Activated T-helper 1 cell treated with anti-CD3 and anti-CD28 coated beads, Interleukin-2, amount 50 U/mL, for 16 hours (primary cell): Measurements from ENCODE around the gene PCP4L1.
"Not testable (repeated sequence)": the region's sequence is repeated elsewhere in the genome, so short reads cannot be mapped to it uniquely, and the experiment has no call there.

Experiments used
- DNase-seq, 2 donors: peaks; one replicate each; pipeline ENCODE4 v3.0.0-alpha.2; 2020; ENCODE audit warnings: low read depth in 1 of 2, low spot score in 1 of 2

The PCP4L1 gene

DNA sequence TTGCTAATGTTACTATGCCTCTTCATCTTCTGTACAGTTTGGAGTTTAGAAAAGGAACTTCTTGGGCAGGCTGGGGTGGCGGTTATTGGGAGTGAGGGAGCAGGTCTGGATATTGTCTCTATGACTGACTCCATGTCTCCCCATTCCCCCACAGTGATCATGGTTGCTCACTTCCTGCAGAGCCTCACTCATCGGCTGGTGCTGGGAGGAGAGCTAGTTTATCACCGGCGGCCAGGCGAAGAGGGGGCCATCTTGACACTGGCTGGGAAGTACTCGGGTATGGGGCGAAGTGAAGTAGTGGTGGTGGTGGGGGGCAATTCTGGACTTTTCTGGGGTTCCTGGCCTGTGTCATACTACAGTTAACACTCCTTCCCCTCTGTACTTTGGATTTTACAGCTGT is 30.5 kb upstream of the PCP4L1 start:
- no peak for DNase-seq

DNA sequence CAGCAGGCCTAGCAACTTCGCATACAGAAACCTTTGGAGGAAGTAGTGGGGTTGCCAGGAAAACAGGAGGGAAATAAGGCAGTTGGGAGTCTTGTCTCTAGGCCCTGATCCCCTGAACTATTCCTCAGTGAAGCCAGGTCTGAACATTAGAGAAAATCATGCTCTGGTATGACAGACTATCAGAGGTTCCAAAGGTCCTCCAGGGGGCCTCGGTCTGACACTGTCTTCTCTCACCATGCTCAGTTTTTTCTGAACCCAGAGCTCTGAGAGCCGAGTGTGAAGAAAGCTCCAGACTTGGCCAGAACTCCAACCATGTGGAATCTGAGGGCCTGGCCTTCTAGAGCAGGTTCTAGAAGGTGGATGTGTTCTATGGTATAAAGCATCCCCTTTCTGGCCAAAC is 28.6 kb upstream of the PCP4L1 start:
- no peak for DNase-seq

DNA sequence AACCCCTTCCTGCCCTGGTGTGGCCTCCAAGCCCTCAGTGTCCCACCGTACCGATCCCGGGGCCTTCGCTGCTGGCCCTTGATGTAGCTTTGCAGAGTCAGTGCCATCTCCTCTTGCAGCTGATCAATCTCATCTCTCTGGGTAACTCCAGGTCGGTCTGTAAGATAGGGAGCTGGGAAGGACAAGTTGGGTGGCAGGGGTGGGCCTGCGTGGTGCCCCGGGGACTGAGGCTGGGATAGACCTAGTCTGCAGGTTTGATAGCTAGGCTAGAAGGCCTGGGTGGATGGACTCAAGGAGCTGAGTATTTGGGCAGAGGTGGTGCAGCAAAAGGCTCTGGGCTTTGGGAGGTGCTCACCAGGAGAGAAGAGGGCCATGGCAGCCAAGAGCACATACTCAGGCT is 27.8 kb upstream of the PCP4L1 start:
- no peak for DNase-seq

DNA sequence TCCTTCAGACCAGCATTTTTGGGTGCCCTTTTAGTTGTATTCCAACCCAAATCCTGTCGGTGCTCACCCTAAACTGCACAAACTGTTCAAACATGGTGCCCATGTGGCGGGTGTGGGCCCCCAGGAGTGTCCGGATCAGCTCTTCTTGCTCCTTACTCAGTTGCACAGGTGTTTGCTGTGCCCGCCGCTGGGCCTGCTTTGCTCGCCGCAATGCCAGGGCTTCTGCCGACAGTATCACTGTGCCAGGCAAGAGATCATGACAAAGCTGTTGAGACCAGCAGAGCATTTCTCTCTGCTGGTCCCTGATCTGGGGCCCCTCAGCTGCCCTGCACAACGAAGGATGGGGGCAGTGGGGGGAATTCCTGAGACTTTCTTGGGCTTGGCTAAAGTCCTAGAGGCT is 25.4 kb upstream of the PCP4L1 start:
- no peak for DNase-seq

DNA sequence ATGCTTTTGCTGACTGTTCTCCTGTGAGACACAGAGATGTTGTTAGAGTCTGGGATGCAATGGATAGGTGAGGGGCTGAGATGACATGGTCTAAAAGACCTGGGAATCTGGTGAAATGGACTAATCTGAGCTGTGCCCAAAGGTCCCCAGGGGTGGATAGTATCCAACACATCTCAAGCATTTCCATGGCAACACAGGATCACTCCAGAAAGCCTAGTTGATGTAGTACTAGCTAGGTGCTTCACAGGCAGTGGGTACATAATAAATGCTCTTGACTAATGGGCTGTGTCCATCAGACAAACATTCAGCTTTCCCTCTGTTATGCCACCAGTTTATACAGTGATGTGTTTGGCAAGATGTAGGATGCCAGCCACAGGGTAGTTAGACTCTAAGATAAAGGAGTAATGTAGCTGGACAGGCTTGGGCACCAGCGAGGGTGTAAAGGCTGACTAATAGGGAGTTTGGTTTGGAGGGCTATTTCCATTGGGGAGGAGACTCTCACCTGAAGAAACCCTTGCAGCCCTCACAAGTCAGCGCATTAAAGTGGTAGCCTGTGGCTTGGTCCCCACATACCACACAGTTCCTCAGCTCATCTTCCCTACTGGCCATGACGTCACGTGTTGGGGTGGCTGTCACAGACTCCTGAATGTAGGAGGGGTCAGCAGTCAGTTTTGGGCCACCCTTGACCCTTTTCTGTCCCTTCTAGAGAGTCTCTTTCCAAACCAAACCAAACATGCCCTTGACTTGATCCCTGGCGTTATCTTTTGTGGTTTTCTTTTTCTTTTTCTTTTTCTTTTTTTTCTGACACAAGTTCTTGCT is 22.4 kb upstream of the PCP4L1 start:
- no peak for DNase-seq

DNA sequence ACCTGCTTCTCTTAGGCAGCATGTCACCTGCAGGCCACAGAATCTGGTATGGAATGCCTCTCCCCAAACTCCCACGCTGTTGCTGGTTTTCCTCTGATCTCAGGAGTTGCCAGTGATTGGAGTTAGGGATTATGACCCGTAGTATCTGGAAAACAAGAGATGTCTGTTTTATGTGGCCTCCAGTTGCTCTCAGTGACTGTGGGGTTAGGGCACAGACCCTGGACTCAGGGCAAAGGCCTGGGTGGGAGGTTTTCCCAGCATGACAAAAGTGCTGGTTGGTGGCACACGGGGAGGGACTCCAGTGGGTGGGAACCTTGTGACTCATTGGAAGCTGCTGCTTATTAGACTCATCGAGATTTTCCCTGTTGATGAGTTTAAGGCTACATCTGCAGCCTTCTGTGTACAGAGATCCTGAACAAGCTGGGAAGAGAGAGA is 20.5 kb upstream of the PCP4L1 start, which contains the start of gene NR1I3:
NR1I3 (minus strand) TSS at position 165 of the 435 bp plus-strand sequence. CDS start 1,638 bp downstream, outside the sequence.
- no peak for DNase-seq

DNA sequence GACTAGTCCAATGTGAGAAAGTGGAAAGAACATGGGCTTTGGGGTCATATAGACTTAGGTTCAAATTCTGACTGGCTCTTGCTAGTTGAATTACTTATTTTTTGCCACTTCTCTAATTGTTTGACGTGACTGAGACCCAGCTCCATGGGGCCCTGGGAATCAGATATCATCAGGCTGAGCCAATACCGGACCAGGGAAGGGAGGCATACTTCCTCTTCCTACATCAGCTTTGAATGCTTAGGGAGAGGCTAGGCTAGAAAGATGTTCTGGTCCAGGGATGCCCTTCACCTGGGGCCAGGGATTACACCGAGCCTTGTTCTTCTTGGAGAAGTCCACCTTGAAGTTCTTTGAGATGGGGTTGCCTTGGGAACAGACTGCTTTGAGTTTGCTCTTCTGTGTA is 16.9 kb upstream of the PCP4L1 start:
- no peak for DNase-seq

DNA sequence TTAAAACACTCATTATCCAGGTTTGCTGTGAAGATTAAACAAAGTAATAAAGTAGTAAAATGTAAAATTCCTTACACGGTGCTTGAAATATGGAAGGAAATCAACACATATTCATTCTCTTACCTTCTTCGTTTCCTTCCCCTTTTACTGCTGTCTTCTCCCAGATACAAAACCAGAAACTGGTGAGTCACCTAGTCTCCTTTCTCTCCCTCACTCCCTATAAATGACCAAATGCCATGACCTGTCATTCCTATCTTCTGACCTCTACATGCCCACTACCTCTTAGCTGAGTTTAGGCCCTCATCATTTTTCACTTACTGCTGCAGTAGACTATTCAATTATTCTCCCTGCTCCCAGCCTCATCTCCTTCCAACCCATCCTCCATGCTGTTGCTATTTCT is 16.2 kb upstream of the PCP4L1 start:
- no peak for DNase-seq

DNA sequence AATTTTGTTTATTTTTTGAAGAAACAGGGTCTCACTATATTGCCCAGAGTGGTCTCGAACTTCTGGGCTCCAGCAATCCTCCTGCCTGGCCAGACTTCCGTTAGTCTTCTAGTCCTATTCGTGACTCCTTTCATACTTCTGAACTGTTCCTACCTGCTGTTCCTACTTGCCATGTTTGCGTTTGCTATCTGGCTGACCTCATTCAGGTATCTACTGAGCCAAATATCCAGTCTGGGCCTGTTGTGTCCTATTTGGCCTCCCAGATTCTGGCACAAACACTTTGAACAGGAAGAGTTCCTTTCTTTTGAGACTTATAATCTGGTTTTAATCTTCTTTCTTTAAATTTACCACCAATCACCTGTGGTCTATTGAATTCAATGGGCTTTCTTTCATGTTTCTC is 13.7 kb upstream of the PCP4L1 start:
- DNase-seq, result no peak

DNA sequence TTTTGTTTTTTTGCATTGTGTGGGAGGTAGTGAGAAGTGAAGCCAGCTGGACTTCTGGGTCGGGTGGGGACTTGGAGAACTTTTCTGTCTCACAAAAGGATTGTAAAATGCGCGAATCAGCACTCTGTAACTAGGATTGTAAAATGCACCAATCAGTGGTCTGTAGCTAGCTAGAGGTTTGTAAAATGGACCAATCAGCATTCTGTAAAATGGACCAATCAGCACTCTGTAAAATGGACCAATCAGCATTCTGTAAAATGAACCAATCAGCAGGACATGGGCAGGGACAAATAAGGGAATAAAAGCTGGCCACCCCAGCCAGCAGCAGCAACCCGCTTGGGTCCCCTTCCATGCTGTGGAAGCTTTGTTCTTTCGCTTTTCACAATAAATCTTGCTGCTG is 8.4 kb upstream of the PCP4L1 start:
- not testable (repeated sequence) for DNase-seq

DNA sequence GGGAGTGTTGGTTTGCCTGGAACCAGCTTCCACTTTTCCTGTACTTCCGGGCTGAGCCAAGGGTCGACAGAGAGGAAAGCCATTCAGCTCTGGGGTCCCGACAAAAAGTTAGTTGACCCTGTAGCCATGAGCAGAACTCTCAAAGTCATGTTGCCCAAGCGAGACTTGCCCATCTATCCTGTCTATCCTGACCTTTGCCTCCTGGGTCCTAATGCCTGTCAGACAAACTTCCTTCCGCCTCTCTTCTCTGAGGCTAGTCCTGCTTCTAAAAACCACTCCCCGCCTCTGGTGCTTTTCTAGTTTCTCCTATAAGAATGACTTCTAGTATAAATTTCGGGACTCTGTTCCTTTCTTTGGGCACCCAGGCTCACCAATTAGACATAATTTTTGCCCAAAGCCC is 7.7 kb upstream of the PCP4L1 start:
- DNase-seq, result no peak

DNA sequence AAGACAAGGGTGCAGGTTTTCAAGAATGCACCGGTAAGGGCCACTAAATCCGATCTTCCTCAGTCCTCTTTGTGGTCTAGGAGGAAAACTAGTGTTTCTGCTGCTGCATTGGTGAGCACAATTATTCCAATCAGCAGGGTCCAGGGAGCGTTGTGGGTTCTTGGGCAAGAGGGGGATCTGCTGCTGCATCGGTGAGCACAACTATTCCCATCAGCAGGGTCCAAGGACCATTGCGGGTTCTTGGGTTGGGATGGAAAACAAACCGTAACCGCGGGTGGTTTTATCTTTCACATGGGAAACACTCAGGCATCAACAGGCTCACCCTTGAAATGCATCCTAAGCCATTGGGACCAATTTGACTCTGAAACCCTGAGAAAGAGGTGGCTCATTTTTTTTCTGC is 7.0 kb upstream of the PCP4L1 start:
- DNase-seq, result no peak

DNA sequence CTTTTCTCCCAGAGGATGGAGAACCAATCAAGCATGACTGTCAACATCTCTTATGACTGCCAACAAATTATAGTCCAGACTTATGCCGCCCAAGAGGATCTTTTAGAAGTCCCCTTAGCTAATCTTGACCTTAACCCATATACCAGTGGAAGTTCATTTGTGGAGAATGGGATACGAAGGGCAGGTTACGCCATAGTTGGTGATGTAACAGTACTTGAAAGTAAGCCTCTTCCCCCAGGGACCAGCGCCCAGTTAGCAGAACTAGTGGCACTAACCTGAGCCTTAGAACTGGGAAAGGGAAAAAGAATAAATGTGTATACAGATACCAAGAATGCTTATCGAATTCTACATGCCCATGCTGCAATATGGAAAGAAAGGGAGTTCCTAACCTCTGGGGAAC is 3.2 kb upstream of the PCP4L1 start:
- not testable (repeated sequence) for DNase-seq

DNA sequence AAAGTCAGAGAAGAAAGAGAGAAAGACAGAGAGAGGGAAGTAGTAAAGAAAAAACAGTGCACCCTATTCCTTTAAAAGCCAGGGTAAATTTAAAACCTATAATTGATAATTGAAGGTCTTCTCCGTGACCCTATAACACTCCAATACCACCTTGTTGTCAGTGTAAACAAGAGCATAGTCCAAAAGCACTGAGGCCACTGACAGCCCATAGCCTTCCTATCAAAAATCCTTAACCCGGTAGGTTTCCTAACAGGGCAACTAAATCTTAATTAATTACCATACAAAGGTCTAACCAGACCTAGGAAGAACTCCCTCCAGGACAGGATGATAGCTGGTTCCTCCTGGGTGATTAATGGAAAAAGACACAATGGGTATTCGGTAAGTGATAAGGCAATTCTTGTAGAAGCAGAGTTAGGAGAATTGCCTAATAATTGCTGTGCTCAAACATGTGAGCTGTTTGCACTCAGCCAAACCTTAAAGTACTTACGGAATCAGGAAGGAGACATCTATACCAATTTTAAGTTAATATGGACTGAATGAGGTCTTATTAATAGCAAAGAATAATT is 2.5 kb upstream of the PCP4L1 start:
- DNase-seq, result not testable (repeated sequence)

DNA sequence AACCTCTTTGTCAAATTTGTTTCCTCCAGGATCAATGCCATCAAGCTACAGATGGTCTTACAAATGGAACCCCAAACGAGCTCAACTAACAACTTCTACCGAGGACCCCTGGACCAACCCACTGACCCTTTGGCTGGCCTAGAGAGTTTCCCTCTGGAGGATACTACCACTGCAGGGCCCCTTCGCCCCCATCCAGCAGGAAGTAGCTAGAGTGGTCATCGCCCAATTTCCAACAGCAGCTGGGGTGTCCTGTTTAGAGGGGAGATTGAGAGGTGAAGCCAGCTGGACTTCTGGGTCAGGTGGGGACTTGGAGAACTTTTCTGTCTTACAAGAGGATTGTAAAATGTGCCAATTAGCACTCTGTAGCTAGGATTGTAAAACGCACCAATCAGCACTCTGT is 1.4 kb upstream of the PCP4L1 start:
- not testable (repeated sequence) for DNase-seq

DNA sequence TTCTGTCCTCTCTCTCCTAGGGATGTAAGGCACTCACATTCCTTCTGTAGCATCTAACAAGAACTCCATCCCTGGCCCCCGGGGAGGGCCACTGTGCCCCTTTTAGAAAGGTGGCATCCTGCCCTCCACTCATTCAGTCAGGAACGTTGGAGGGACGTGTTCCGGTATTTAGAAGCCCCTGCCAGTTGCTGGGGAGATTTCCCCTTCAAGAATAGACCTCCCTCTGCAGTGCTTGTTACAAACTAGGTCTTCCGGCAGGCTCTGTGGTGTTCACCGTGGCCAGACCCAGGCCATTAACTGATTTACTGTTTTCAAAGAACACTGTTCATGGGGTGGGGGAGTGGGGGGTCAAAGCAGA is 779 bp downstream of the PCP4L1 start:
- no peak for DNase-seq

DNA sequence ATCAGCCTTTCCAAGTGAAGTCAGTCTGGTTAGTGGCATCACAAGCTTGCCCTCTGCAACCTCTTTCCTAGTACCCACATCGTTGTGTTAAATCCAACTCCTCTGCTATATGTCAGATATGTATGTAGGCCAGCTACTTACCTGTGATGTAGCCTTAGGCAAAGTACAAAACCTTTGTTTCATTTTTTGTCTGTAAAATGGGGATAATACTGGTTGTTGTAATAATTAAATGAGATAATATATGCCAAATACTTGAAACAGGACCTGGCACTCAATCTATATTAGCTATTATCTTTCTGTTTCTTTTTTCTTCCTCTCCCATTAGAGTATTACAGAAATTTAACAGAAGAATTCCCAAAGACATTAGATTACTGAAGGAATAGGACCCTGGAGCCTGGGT is 1.2 kb downstream of the PCP4L1 start:
- no peak for DNase-seq

DNA sequence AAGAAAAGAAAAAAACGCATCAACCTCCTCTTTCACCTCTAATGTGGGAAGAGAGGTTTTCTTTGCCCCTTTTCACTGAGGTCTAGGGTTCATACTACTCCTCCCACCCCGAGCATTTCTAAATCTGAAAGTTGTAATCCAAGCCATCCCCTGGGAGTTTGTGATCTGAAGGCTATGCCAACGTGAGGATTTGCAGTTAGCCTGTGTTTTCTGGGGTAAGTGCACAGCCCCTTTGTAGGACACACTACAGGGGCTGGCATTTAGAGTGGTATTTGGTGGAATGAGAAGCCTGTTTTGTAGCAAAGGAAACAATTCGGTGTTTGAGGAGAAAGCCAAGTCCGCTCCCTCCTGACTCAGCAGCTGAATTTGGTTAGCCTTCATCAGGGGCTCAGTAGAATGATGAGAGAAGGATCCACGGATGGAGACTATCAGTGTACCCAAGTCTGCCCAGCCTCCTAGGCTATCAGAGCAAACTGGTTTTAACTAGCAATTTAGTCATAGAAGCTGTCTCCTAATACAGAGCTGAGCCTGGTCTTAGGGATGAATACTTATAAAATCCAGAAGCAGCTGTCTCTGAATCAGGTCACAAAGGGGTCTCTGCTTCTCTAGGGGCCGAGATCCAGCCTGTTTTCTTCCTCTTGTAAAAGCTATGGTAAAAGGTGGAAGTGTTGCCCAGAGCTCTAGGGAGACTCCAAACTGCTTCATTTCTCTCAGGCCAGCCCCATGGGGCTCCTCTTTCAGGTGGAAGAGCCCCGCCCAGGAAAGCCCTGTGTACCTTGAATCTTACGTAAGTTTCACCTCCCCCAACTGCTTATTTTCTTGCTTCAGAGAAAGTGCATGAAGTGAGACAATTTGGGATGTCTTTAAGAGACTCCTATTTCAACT is 2.1 kb downstream of the PCP4L1 start:
- no peak for DNase-seq

DNA sequence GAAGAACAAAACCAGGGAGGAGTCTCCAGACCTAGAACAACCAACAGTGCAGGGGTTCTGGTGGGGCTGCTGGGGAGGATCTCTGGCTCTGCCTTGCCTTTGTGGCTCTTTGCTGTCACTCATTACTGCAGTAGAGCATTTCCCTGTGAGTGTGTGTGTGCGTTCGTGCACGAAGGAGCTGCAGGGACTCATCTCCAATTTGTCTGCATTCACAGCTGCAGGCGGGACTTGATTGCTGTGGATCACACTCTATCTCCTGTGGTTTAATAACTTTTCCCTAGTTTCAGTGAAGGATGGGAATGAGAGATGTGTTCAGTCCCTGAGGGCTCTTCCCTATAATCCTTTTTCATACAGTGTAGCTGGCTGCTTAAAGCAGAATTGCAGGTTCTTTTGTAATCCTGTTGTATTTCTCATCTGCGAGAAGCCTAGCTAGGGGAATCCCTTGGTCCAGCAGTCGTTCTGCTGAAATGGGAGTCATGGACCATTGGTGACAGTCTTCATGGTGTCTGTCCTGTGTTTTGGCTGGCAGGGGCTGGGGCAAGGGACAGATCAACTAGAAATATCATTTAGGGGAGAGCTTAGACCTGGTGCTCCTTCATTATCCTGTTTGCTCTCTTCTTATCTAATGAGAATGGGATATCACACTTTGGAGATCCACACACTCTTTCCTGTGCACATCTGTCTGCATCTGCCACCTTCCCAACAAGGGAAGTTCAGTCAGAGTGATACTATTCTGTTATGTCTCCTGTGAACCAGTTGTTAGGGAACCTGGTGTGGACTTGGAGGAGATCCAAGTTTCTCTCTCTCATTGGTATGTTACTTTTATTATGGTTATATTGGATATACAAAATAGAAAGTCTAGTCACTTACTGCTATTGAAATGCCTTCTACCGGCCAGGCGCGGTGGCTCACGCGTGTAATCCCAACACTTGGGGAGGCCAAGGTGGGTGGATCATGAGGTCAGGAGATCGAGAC is 3.0 kb downstream of the PCP4L1 start:
- DNase-seq, result no peak

DNA sequence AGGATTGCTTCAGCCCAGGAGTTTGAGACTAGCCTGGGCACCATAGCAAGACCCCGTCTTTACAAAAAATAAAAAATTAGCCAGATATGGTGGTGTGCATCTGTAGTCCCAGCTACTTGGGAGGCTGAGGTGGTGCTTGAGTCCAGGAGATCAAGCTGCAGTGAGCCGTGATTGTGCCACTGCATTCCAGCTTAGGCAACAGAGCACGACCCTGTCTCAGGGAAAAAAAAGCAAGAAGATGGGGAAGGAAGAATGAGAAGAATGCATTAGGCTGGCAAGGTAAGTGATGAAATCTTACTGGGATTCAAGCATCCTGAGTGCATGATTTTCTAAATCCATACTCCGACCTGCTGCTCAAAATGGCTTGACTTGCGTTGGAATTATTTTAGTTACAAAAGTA is 6.8 kb downstream of the PCP4L1 start:
- DNase-seq, result no peak

DNA sequence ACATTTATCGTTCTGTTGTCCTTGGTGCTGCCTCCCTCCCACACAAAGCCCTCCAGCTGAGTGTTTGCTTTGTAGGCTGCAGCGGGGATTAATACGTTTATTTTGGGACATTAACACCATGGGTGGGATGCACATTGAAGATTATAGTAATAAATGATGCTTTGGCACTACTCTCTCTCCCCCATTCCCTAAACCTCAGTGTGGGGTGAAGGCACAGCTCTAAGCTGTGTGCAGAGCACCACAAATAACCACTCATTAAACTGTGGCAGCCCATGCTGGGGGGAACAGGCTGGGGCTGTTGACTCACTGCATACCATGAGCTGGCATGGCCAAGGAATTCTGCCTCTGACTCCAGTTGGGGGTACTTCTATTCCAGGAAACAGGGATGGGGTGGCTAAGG is 7.7 kb downstream of the PCP4L1 start:
- no peak for DNase-seq
